Measurements from ENCODE around the gene SGPP1. TPM values are rescaled to one million over a fixed set of nuclear protein-coding genes. Genes with fewer than 3 reads are reported as not detected.
"Not testable (repeated sequence)": the region's sequence is repeated elsewhere in the genome, so short reads cannot be mapped to it uniquely, and the experiment has no call there.

Gene SGPP1
- polyA plus RNA-seq, 1 donor: 8.6 TPM

DNA sequence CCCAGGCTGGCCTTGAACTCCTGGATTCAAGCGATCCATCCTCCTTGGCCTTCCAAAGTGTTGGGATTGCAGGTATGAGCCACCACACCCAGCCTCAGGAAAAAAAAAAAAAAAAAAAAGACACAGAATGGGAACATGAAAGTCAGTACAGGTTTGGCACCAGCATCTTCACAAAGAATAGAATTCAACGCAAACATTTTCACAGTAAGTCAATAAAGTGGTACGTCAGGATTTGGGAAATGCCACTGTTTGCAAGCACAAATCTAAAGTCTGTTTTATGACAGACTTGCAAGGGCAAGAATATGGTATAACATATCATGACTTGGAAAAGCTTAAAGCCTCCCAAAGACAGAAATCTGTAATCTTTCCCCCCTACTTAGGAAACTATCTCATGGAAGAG, 51.2 kb downstream of the SGPP1 start:
- DNase-seq: no peak
- no peak overlapping the region for H3K4me3 ChIP-seq (ENCODE audit: low read length)
- H3K9me3 ChIP-seq (ENCODE audit: control insufficient read depth, low read depth, low read length): no peaks in the 10 kb centered on the region
- no peaks in the 10 kb centered on the region for H3K4me1 ChIP-seq (ENCODE audit: control insufficient read depth, insufficient read depth, low read length)
- no peaks in the 10 kb centered on the region for H3K27me3 ChIP-seq (ENCODE audit: control insufficient read depth, insufficient read depth, low read length)
- H3K27ac ChIP-seq (ENCODE audit: low read length): no peak overlapping the region
- no peaks in the 10 kb centered on the region for H3K36me3 ChIP-seq (ENCODE audit: control insufficient read depth, insufficient read depth, low read length)
- no CpG with 5 or more reads among the region's 3 CpGs for WGBS (ENCODE audit: insufficient coverage, low lambda C conversion rate)

DNA sequence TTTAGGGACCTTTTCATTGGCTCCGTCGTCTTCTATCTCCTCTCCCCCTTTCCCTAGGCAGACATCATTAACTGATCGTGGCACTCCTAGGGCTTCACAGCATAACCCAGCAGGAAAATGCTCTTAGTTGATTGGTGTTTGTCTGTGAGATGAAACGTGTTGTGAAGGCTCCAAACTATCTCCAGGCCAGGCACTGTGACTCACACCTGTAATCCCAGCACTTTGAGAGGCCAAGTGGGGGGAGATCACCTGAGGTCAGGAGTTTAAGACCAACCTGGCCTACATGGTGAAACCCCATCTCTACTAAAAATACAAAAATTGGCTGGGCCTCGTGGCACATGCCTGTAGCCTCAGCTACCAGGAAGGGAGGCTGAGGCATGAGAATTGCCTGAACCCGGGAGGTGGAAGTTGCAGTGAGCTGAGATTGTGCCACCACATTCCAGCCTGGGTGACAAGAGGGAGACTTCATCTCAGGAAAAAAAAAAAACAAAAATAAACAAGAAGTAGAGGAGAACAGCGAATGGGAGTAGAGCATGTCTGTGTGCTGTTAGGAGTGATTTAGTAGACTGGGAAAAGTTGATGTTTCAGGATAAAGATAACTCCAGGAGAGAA, 53.9 kb downstream of the SGPP1 start:
- Histone ChIP-seq H3K36me3 (ENCODE audit: control insufficient read depth, insufficient read depth, low read length) (no peaks in the 10 kb centered on the region), H3K27me3 (ENCODE audit: control insufficient read depth, insufficient read depth, low read length) (no peaks in the 10 kb centered on the region), H3K27ac (ENCODE audit: low read length) (no peak overlapping the region), H3K4me1 (ENCODE audit: control insufficient read depth, insufficient read depth, low read length) (no peaks in the 10 kb centered on the region), H3K4me3 (ENCODE audit: low read length) (no peak overlapping the region), H3K9me3 (ENCODE audit: control insufficient read depth, low read depth, low read length) (no peaks in the 10 kb centered on the region)
- DNase-seq: no peak
- 63% methylated on average over 2 of the region's 7 CpGs for WGBS (ENCODE audit: insufficient coverage, low lambda C conversion rate)

DNA sequence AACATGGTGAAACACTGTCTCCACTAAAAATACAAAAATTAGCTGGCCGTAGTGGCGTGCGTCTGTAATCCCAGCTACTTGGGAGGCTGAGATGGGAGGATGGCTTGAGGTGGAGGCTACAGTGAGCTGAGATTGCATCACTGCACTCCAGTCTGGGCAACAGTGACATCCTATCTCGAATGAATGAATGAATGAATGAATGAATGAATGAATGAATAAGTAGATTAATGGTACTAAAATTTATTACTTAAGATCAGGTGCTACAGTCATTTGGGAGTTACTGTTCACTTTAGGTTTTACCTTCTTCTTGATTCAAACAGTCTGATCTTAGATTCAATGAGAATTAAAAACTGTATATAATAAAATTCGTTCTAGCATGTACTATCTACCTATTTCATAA, 54.6 kb downstream of the SGPP1 start:
- Histone ChIP-seq H3K36me3 (ENCODE audit: control insufficient read depth, insufficient read depth, low read length) (no peaks in the 10 kb centered on the region), H3K4me3 (ENCODE audit: low read length) (no peak overlapping the region), H3K27ac (ENCODE audit: low read length) (no peak overlapping the region), H3K9me3 (ENCODE audit: control insufficient read depth, low read depth, low read length) (no peaks in the 10 kb centered on the region), H3K27me3 (ENCODE audit: control insufficient read depth, insufficient read depth, low read length) (no peaks in the 10 kb centered on the region), H3K4me1 (ENCODE audit: control insufficient read depth, insufficient read depth, low read length) (no peaks in the 10 kb centered on the region)
- WGBS (ENCODE audit: insufficient coverage, low lambda C conversion rate): 83% methylated on average over 5 of the region's 5 CpGs
- DNase-seq: no peak

DNA sequence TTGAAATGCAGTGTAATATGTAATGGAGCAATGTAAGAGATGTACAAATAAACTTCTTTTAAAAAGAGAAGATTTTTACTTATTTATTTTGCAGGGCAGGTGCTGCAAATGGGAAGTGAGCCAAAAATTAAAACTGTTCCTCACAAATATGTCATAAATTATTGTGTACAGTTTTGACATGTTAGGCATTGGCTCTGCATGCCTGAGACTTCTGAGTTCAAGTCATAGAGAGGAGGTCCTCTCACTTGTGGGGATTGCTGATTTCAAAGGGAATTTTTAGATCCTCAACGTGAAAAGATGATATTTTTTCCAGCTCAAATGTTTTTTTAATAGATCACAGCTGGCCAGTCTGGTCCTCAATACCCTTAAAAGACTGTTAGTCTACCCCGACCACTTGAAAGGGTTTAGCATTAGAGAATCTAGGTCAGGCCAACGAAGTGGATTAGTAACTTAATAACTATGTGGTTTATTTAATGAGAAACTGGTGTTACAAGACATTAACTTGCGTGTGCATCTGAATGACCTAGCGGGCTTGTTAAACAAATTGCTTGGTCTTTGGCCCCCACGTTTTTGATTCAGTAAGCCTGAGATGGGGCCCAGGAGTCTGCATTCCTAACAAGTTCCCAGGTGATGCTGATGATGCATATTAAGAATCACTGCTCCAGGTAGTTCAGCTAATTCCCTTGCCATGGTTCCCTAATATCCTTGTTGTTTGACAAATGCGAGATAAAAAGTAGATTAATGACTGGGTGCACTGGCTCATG, 55.3 kb downstream of the SGPP1 start:
- no peak for DNase-seq
- H3K36me3 ChIP-seq (ENCODE audit: control insufficient read depth, insufficient read depth, low read length): no peaks in the 10 kb centered on the region
- no peaks in the 10 kb centered on the region for H3K9me3 ChIP-seq (ENCODE audit: control insufficient read depth, low read depth, low read length)
- no CpG with 5 or more reads among the region's 7 CpGs for WGBS (ENCODE audit: insufficient coverage, low lambda C conversion rate)
- H3K4me1 ChIP-seq (ENCODE audit: control insufficient read depth, insufficient read depth, low read length): no peaks in the 10 kb centered on the region
- H3K4me3 ChIP-seq (ENCODE audit: low read length): no peak overlapping the region
- H3K27me3 ChIP-seq (ENCODE audit: control insufficient read depth, insufficient read depth, low read length): no peaks in the 10 kb centered on the region
- H3K27ac ChIP-seq (ENCODE audit: low read length): no peak overlapping the region

DNA sequence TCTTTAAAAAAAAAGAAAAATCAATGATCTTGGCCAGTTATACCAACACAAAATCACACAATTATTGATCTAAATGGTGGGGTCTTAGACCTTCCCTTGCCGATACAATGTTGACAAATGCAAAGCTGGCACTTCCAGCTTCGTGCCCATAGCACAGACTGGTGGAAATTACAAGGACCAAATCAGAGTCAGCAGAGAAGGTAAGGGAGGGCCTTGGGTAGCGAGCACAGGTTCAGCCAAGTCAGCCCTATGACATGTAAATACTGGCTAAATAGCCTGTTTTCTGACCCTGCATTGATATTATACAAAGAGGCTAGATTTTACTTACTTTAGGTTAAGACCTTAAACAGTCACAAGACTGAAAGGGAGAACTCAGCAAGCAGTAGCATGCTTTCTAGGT, 55.9 kb downstream of the SGPP1 start:
- DNase-seq: no peak
- WGBS (ENCODE audit: insufficient coverage, low lambda C conversion rate): no CpG with 5 or more reads among the region's 3 CpGs
- Histone ChIP-seq H3K4me1 (ENCODE audit: control insufficient read depth, insufficient read depth, low read length) (no peaks in the 10 kb centered on the region), H3K9me3 (ENCODE audit: control insufficient read depth, low read depth, low read length) (no peaks in the 10 kb centered on the region), H3K36me3 (ENCODE audit: control insufficient read depth, insufficient read depth, low read length) (no peaks in the 10 kb centered on the region), H3K27ac (ENCODE audit: low read length) (no peak overlapping the region), H3K4me3 (ENCODE audit: low read length) (no peak overlapping the region), H3K27me3 (ENCODE audit: control insufficient read depth, insufficient read depth, low read length) (no peaks in the 10 kb centered on the region)

DNA sequence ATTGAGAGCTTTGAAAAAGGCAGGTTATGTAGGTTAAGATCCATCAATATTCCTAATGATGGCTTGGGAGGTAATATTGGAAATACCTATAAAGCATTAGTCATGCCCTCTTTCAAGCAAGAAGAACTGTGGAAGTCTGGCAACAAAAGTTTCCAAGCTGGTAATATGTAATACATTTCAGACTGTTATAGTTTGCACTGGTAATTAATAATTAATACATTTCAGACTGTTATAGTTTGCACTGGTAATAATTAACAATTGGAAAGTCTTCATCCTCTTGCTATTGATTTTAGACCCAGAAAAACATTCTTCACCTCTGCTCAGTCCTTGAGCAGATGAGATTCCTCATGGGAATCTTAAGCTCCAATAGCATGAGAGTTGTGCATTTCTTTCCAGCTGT, 57.2 kb downstream of the SGPP1 start:
- DNase-seq: no peak
- H3K4me3 ChIP-seq (ENCODE audit: low read length): no peak overlapping the region
- H3K27me3 ChIP-seq (ENCODE audit: control insufficient read depth, insufficient read depth, low read length): no peaks in the 10 kb centered on the region
- H3K36me3 ChIP-seq (ENCODE audit: control insufficient read depth, insufficient read depth, low read length): no peaks in the 10 kb centered on the region
- H3K9me3 ChIP-seq (ENCODE audit: control insufficient read depth, low read depth, low read length): no peaks in the 10 kb centered on the region
- H3K4me1 ChIP-seq (ENCODE audit: control insufficient read depth, insufficient read depth, low read length): no peaks in the 10 kb centered on the region
- H3K27ac ChIP-seq (ENCODE audit: low read length): no peak overlapping the region

DNA sequence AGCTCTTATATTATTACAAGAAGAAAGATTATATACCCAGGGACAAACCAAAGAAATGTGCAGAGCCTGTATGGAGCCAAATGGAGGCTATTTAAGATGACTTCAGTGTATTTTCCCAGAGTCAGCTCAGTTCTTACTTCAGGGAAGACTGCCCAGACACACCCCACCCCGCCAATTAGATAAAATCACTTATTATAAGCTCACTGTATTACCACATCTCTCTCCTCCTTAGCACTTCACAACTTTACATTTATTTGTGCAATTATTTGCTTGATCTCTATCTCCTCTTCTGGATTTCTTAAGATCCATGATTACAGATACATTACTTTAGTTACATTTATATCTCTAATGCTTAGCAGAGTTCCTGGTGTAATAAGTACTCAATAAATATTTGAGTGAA, 61.5 kb downstream of the SGPP1 start:
- no peaks in the 10 kb centered on the region for H3K36me3 ChIP-seq (ENCODE audit: control insufficient read depth, insufficient read depth, low read length)
- 70% methylated on average over 1 of the region's 1 CpG for WGBS (ENCODE audit: insufficient coverage, low lambda C conversion rate)
- H3K27ac ChIP-seq (ENCODE audit: low read length): no peak overlapping the region
- no peaks in the 10 kb centered on the region for H3K4me1 ChIP-seq (ENCODE audit: control insufficient read depth, insufficient read depth, low read length)
- no peak for DNase-seq
- H3K27me3 ChIP-seq (ENCODE audit: control insufficient read depth, insufficient read depth, low read length): no peaks in the 10 kb centered on the region
- no peak overlapping the region for H3K4me3 ChIP-seq (ENCODE audit: low read length)
- H3K9me3 ChIP-seq (ENCODE audit: control insufficient read depth, low read depth, low read length): peaks cover 6% of the 10 kb centered on the region

DNA sequence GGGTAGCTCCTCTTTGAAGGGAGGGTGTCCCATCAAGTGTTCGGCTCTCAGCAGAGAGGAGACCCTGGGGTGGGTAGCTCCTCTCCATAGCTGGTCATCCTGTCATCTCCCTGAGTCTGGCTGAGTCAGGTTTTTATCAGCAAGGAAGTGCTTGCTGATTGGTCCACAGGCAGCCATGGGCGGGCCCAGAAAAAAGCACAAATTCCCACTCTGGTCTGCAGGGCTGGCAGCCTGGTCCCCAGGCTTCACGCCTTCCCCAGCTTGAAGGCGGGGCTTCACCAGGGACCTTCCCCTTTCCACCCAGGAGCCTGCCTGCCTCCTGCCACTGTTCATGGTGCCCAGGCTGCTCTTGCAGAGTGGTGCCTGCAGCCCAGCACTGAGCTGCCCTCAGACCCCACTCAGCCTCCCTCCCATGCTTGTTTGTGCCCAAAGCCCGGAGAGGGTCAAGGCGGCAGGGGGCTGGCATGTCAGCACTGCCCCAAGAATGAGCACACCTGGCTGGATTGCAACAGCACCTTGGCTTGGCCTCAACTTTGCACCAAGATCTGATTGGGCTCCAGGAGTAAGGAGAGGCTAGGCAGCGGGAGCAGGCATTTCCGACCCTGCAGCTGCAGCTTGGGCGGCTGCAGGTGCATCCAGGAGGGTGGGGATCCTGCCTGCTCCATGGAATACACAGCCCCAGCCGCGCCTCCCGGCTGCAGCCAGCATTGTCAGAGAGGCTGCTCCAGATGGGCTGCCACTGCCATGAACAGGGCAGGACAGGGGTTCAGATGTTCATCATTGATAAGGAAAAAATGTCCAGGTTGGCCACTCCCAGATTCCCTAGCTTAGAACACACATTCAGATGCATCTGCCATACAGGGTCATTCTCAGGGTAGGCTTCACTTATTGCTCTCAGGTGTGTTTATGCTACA, 64.2 kb downstream of the SGPP1 start:
- H3K36me3 ChIP-seq (ENCODE audit: control insufficient read depth, insufficient read depth, low read length): no peaks in the 10 kb centered on the region
- WGBS (ENCODE audit: insufficient coverage, low lambda C conversion rate): no CpG with 5 or more reads among the region's 12 CpGs
- DNase-seq: no peak
- no peaks in the 10 kb centered on the region for H3K27me3 ChIP-seq (ENCODE audit: control insufficient read depth, insufficient read depth, low read length)
- no peak overlapping the region for H3K4me3 ChIP-seq (ENCODE audit: low read length)
- H3K9me3 ChIP-seq (ENCODE audit: control insufficient read depth, low read depth, low read length): peaks cover 6% of the 10 kb centered on the region
- H3K4me1 ChIP-seq (ENCODE audit: control insufficient read depth, insufficient read depth, low read length): no peaks in the 10 kb centered on the region
- H3K27ac ChIP-seq (ENCODE audit: low read length): no peak overlapping the region

DNA sequence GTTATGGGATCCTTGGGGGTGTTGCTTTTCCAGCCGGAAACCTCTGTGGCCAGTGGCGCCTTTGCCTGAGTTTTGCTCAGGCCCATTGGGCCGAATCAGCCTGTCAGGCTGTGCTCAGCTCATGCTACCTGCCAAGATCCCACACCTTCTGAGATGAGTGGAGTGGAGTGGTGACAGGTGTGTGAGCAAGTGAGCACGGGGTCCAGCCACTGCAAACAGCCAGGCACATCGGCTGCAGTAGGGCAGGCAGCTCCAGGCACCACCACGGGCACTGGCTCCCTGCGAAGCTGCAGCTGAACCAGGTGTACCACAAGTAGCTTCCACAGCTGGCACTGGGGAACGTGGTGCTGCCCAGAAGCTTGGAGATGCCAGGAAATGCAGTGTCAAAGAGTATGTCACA, 65.1 kb downstream of the SGPP1 start:
- peaks cover 6% of the 10 kb centered on the region for H3K9me3 ChIP-seq (ENCODE audit: control insufficient read depth, low read depth, low read length)
- no peak overlapping the region for H3K27ac ChIP-seq (ENCODE audit: low read length)
- H3K4me1 ChIP-seq (ENCODE audit: control insufficient read depth, insufficient read depth, low read length): no peaks in the 10 kb centered on the region
- DNase-seq: no peak
- H3K4me3 ChIP-seq (ENCODE audit: low read length): no peak overlapping the region
- no peaks in the 10 kb centered on the region for H3K27me3 ChIP-seq (ENCODE audit: control insufficient read depth, insufficient read depth, low read length)
- no peaks in the 10 kb centered on the region for H3K36me3 ChIP-seq (ENCODE audit: control insufficient read depth, insufficient read depth, low read length)
- no CpG with 5 or more reads among the region's 8 CpGs for WGBS (ENCODE audit: insufficient coverage, low lambda C conversion rate)

DNA sequence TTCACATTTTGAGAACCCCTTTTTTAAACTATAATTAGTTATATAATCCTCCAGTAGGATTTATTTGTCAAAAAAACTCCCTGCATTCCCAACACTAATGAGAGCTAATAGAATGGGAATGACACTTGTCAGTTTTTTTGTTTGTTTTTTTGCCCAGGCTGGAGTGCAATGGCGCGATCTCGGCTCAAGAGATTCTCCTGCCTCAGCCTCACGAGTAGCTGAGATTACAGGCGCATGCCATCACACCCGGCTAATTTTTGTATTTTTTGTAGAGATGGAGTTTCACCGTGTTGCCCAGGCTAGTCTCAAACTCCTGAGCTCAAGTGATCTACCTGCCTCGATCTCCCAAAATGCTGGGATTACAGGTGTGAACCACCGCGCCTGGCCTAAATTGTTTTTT, 66.0 kb downstream of the SGPP1 start:
- not testable (repeated sequence) for H3K4me1 ChIP-seq (ENCODE audit: control insufficient read depth, insufficient read depth, low read length); DNase-seq; H3K36me3 ChIP-seq (ENCODE audit: control insufficient read depth, insufficient read depth, low read length); H3K4me3 ChIP-seq (ENCODE audit: low read length); H3K27ac ChIP-seq (ENCODE audit: low read length); H3K9me3 ChIP-seq (ENCODE audit: control insufficient read depth, low read depth, low read length); H3K27me3 ChIP-seq (ENCODE audit: control insufficient read depth, insufficient read depth, low read length)
- WGBS (ENCODE audit: insufficient coverage, low lambda C conversion rate): no CpG with 5 or more reads among the region's 10 CpGs
